Ecto neural progenitor cell (in vitro differentiated cells): Measurements from ENCODE around the gene CNTLN.
"Not testable (repeated sequence)": the region's sequence is repeated elsewhere in the genome, so short reads cannot be mapped to it uniquely, and the experiment has no call there.

ENCODE experiments used
- DNase-seq: peaks from one replicate; pipeline ENCODE4 v3.0.0-alpha.2; 2018; ENCODE audit warnings: low spot score

The CNTLN gene

GRCh38 chr9:17422994-17423680 is 288.3 kb downstream of the CNTLN start:
- no peak for DNase-seq

GRCh38 chr9:17423681-17424011 is 288.8 kb downstream of the CNTLN start:
- DNase-seq, result no peak

GRCh38 chr9:17425384-17425783 is 290.5 kb downstream of the CNTLN start:
- DNase-seq, result no peak

GRCh38 chr9:17433526-17433925 is 298.7 kb downstream of the CNTLN start:
- no peak for DNase-seq

GRCh38 chr9:17436854-17437253 is 302.0 kb downstream of the CNTLN start:
- no peak for DNase-seq

GRCh38 chr9:17437813-17438212 is 303.0 kb downstream of the CNTLN start:
- no peak for DNase-seq

- not testable (repeated sequence) for DNase-seq
Observed at GRCh38 chr9:17445126-17445525, 310.3 kb downstream of the CNTLN start.

GRCh38 chr9:17453751-17454150 is 318.9 kb downstream of the CNTLN start:
- no peak for DNase-seq

GRCh38 chr9:17462869-17463464 is 328.1 kb downstream of the CNTLN start:
- DNase-seq, result no peak

- DNase-seq, result no peak
Observed at GRCh38 chr9:17470036-17470813, 335.4 kb downstream of the CNTLN start.

- DNase-seq, result no peak
Observed at GRCh38 chr9:17472126-17472525, 337.3 kb downstream of the CNTLN start.

- DNase-seq, result no peak
Observed at GRCh38 chr9:17476401-17476800, 341.6 kb downstream of the CNTLN start.

GRCh38 chr9:17477816-17478215 is 343.0 kb downstream of the CNTLN start:
- DNase-seq, result no peak

- no peak for DNase-seq
Observed at GRCh38 chr9:17480966-17481365, 346.1 kb downstream of the CNTLN start.

- DNase-seq, result no peak
Observed at GRCh38 chr9:17481565-17481964, 346.7 kb downstream of the CNTLN start.

GRCh38 chr9:17484906-17485305 is 350.1 kb downstream of the CNTLN start:
- DNase-seq, result no peak

- no peak for DNase-seq
Observed at GRCh38 chr9:17486396-17486795, 351.6 kb downstream of the CNTLN start.

- DNase-seq, result no peak
Observed at GRCh38 chr9:17487467-17487866, 352.6 kb downstream of the CNTLN start.

GRCh38 chr9:17488662-17489061 is 353.8 kb downstream of the CNTLN start:
- no peak for DNase-seq

- DNase-seq, result no peak
Observed at GRCh38 chr9:17490110-17490509, 355.3 kb downstream of the CNTLN start.

GRCh38 chr9:17491780-17492179 is 356.9 kb downstream of the CNTLN start:
- DNase-seq, result no peak

GRCh38 chr9:17503196-17503595 is 368.4 kb downstream of the CNTLN start:
- DNase-seq, result no peak

- DNase-seq, result no peak
Observed at GRCh38 chr9:17509151-17509550, 374.3 kb downstream of the CNTLN start.
